Immature natural killer cell (primary cell): ENCODE results near the gene GGA2. TPM values are rescaled to one million over a fixed set of nuclear protein-coding genes. Genes with fewer than 3 reads are reported as not detected.
"Not testable (repeated sequence)": the region's sequence is repeated elsewhere in the genome, so short reads cannot be mapped to it uniquely, and the experiment has no call there.

Experiments used
- DNase-seq, 3 donors: peaks; one replicate each; pipeline ENCODE4 v3.0.0; 2022; ENCODE audit warnings: mixed read lengths in 1 of 3
- H3K27ac Mint-ChIP-seq, 6 donors: one replicate each; pipeline ENCODE4 v1.8.0; 2020; ENCODE audit warnings: mixed read lengths in 6 of 6, mild to moderate bottlenecking in 5 of 6, inconsistent platforms in 4 of 6, moderate library complexity in 3 of 6
- H3K27me3 Mint-ChIP-seq, 3 donors: one replicate each; pipeline ENCODE4 v1.8.0; 2020 to 2021; ENCODE audit warnings: low read depth in 3 of 3, mild to moderate bottlenecking in 3 of 3, mixed read lengths in 3 of 3, moderate library complexity in 3 of 3, inconsistent platforms in 1 of 3
- H3K36me3 Mint-ChIP-seq, 3 donors: one replicate each; pipeline ENCODE4 v1.8.0; 2020; ENCODE audit warnings: mixed read lengths in 3 of 3, inconsistent platforms in 2 of 3, mild to moderate bottlenecking in 2 of 3
- H3K4me1 Mint-ChIP-seq, 2 donors: one replicate each; pipeline ENCODE4 v1.8.0; 2020; ENCODE audit warnings: inconsistent platforms in 2 of 2, mild to moderate bottlenecking in 2 of 2, mixed read lengths in 2 of 2, moderate library complexity in 1 of 2
- H3K4me3 Mint-ChIP-seq, 5 donors: one replicate each; pipeline ENCODE4 v1.8.0; 2020; ENCODE audit warnings: mild to moderate bottlenecking in 5 of 5, mixed read lengths in 5 of 5, inconsistent platforms in 3 of 5, moderate library complexity in 3 of 5
- H3K9me3 Mint-ChIP-seq, 6 donors: one replicate each; pipeline ENCODE4 v1.8.0; 2020; ENCODE audit warnings: mild to moderate bottlenecking in 6 of 6, mixed read lengths in 6 of 6, inconsistent platforms in 4 of 6, moderate library complexity in 3 of 6
- polyA plus RNA-seq, 3 donors: library from polyadenylated mRNA; unstranded; fragments of 300-500 nt; fragmentation: Illumina TruSeq; gene quantifications; one replicate each; pipeline ENCODE4 v1.2.3, GENCODE V29; 2021

Gene GGA2
- polyA plus RNA-seq, 3 donors from 2014 or later = 34.1 to 40.0 (median 36.1) TPM

GRCh38 chr16:23491490-23492391 is 18.6 kb downstream of the GGA2 start:
- peak overlapping the region in 2 of 6 donors; percentile 21 to 35 for H3K27ac Mint-ChIP-seq
- no peak overlapping the region for H3K4me3 Mint-ChIP-seq
- peaks cover 15 to 39% (median 22%) of the 10 kb centered on the region in 3 donors for H3K36me3 Mint-ChIP-seq
- DNase-seq = no peak
- no peaks in the 10 kb centered on the region for H3K9me3 Mint-ChIP-seq
- peaks cover 0 to 12% (median 2%) of the 10 kb centered on the region in 3 donors for H3K27me3 Mint-ChIP-seq
- peaks cover 0 to 3% of the 10 kb centered on the region in 2 donors for H3K4me1 Mint-ChIP-seq

GRCh38 chr16:23486480-23486879 is 23.8 kb downstream of the GGA2 start:
- DNase-seq = no peak
- Mint-ChIP-seq H3K9me3 (no peaks in the 10 kb centered on the region), H3K4me3 (no peak overlapping the region), H3K36me3 (peaks cover 27 to 56% (median 47%) of the 10 kb centered on the region in 3 donors), H3K27ac (peak overlapping the region in 1 of 6 donors; percentile 49), H3K27me3 (peaks cover 0 to 9% (median 0%) of the 10 kb centered on the region in 3 donors), H3K4me1 (peaks cover 0 to 5% of the 10 kb centered on the region in 2 donors)

GRCh38 chr16:23485841-23486240 is 24.5 kb downstream of the GGA2 start:
- DNase-seq = no peak
- no peaks in the 10 kb centered on the region for H3K9me3 Mint-ChIP-seq
- H3K4me1 Mint-ChIP-seq = peaks cover 0 to 5% of the 10 kb centered on the region in 2 donors
- no peak overlapping the region for H3K4me3 Mint-ChIP-seq
- H3K27ac Mint-ChIP-seq = no peak overlapping the region
- peaks cover 24 to 56% (median 46%) of the 10 kb centered on the region in 3 donors for H3K36me3 Mint-ChIP-seq
- peaks cover 0 to 9% (median 0%) of the 10 kb centered on the region in 3 donors for H3K27me3 Mint-ChIP-seq

GRCh38 chr16:23485257-23485614 is 25.1 kb downstream of the GGA2 start:
- Mint-ChIP-seq H3K36me3 (peaks cover 24 to 57% (median 47%) of the 10 kb centered on the region in 3 donors), H3K4me3 (no peak overlapping the region), H3K27me3 (peaks cover 0 to 9% (median 0%) of the 10 kb centered on the region in 3 donors), H3K4me1 (peaks cover 0 to 5% of the 10 kb centered on the region in 2 donors), H3K27ac (no peak overlapping the region), H3K9me3 (no peaks in the 10 kb centered on the region)
- no peak for DNase-seq

GRCh38 chr16:23484510-23485256 is 25.6 kb downstream of the GGA2 start:
- no peak for DNase-seq
- Mint-ChIP-seq H3K27me3 (peaks cover 0 to 9% (median 0%) of the 10 kb centered on the region in 3 donors), H3K4me3 (no peak overlapping the region), H3K4me1 (peaks cover 0 to 5% of the 10 kb centered on the region in 2 donors), H3K9me3 (no peaks in the 10 kb centered on the region), H3K27ac (peak overlapping the region in 2 of 6 donors; percentile 37 to 57), H3K36me3 (peaks cover 23 to 57% (median 47%) of the 10 kb centered on the region in 3 donors)

- Mint-ChIP-seq H3K4me3 (peak overlapping the region in 1 of 5 donors; percentile 6), H3K27me3 (peaks cover 0 to 12% (median 2%) of the 10 kb centered on the region in 3 donors), H3K36me3 (peaks cover 29 to 65% (median 49%) of the 10 kb centered on the region in 3 donors), H3K27ac (peak overlapping the region; percentile 41 to 97 (median 88))
- peak in 1 of 3 donors; percentile 29 for DNase-seq
- not testable (repeated sequence) for H3K9me3 Mint-ChIP-seq, H3K4me1 Mint-ChIP-seq
These were observed 26.8 kb downstream of the GGA2 start for GRCh38 chr16:23483492-23483891.

- peak overlapping the region; percentile 79 to 97 (median 88) for H3K27ac Mint-ChIP-seq
- peak overlapping the region in 3 of 5 donors; percentile 46 to 73 (median 60) for H3K4me3 Mint-ChIP-seq
- peaks cover 30 to 69% (median 47%) of the 10 kb centered on the region in 3 donors for H3K36me3 Mint-ChIP-seq
- H3K9me3 Mint-ChIP-seq = no peaks in the 10 kb centered on the region
- H3K4me1 Mint-ChIP-seq = peaks cover 0 to 5% of the 10 kb centered on the region in 2 donors
- DNase-seq = peak; percentile 31 to 55 (median 37)
- peaks cover 0 to 12% (median 2%) of the 10 kb centered on the region in 3 donors for H3K27me3 Mint-ChIP-seq
These were observed 27.5 kb downstream of the GGA2 start for GRCh38 chr16:23482778-23483177.

GRCh38 chr16:23480257-23480656 is 30.0 kb downstream of the GGA2 start:
- Mint-ChIP-seq H3K9me3 (no peaks in the 10 kb centered on the region), H3K4me3 (no peak overlapping the region), H3K4me1 (peaks cover 0 to 5% of the 10 kb centered on the region in 2 donors), H3K27me3 (peaks cover 0 to 9% (median 2%) of the 10 kb centered on the region in 3 donors), H3K27ac (no peak overlapping the region), H3K36me3 (peaks cover 27 to 57% (median 41%) of the 10 kb centered on the region in 3 donors)
- no peak for DNase-seq

GRCh38 chr16:23479138-23479537 is 31.2 kb downstream of the GGA2 start:
- DNase-seq = no peak
- Mint-ChIP-seq H3K4me1 (peaks cover 0 to 5% of the 10 kb centered on the region in 2 donors), H3K9me3 (no peaks in the 10 kb centered on the region), H3K36me3 (peaks cover 27 to 53% (median 37%) of the 10 kb centered on the region in 3 donors), H3K4me3 (no peak overlapping the region), H3K27ac (peak overlapping the region in 3 of 6 donors; percentile 4 to 54 (median 20)), H3K27me3 (peaks cover 0 to 9% (median 2%) of the 10 kb centered on the region in 3 donors)

GRCh38 chr16:23478566-23478965 is 31.7 kb downstream of the GGA2 start:
- peak overlapping the region in 1 of 6 donors; percentile 45 for H3K27ac Mint-ChIP-seq

GRCh38 chr16:23476289-23476688 is 34.0 kb downstream of the GGA2 start:
- H3K9me3 Mint-ChIP-seq = no peaks in the 10 kb centered on the region
- no peak for DNase-seq
- H3K27me3 Mint-ChIP-seq = peaks cover 0 to 4% (median 2%) of the 10 kb centered on the region in 3 donors
- H3K4me1 Mint-ChIP-seq = no peaks in the 10 kb centered on the region
- H3K27ac Mint-ChIP-seq = no peak overlapping the region
- H3K4me3 Mint-ChIP-seq = no peak overlapping the region
- H3K36me3 Mint-ChIP-seq = peaks cover 22 to 46% (median 27%) of the 10 kb centered on the region in 3 donors

More at GRCh38 chr16:23478566-23478965, 31.7 kb downstream of the GGA2 start:
- peaks cover 0 to 5% of the 10 kb centered on the region in 2 donors for H3K4me1 Mint-ChIP-seq
- DNase-seq = no peak
- H3K36me3 Mint-ChIP-seq = peaks cover 32 to 58% (median 37%) of the 10 kb centered on the region in 3 donors
- no peak overlapping the region for H3K4me3 Mint-ChIP-seq
- peaks cover 0 to 9% (median 2%) of the 10 kb centered on the region in 3 donors for H3K27me3 Mint-ChIP-seq
- no peaks in the 10 kb centered on the region for H3K9me3 Mint-ChIP-seq

GRCh38 chr16:23469814-23470213 is 40.5 kb downstream of the GGA2 start:
- no peaks in the 10 kb centered on the region for H3K9me3 Mint-ChIP-seq
- H3K36me3 Mint-ChIP-seq = peaks cover 14 to 48% (median 18%) of the 10 kb centered on the region in 3 donors
- H3K4me1 Mint-ChIP-seq = no peaks in the 10 kb centered on the region
- DNase-seq = no peak
- H3K27me3 Mint-ChIP-seq = peaks cover 0 to 4% (median 0%) of the 10 kb centered on the region in 3 donors
- peak overlapping the region in 1 of 6 donors; percentile 3 for H3K27ac Mint-ChIP-seq
- H3K4me3 Mint-ChIP-seq = no peak overlapping the region

- peaks cover 0 to 4% (median 0%) of the 10 kb centered on the region in 3 donors for H3K27me3 Mint-ChIP-seq
- peaks cover 4 to 38% (median 14%) of the 10 kb centered on the region in 3 donors for H3K36me3 Mint-ChIP-seq
- H3K9me3 Mint-ChIP-seq = no peaks in the 10 kb centered on the region
- no peaks in the 10 kb centered on the region for H3K4me1 Mint-ChIP-seq
- peak overlapping the region in 3 of 6 donors; percentile 11 to 52 (median 23) for H3K27ac Mint-ChIP-seq
- no peak overlapping the region for H3K4me3 Mint-ChIP-seq
- no peak for DNase-seq
These were observed 44.0 kb downstream of the GGA2 start for GRCh38 chr16:23466162-23466885.
